ENCODE data around the gene FZD7. TPM values are rescaled to one million over a fixed set of nuclear protein-coding genes. Genes with fewer than 3 reads are reported as not detected.

FZD7 gene
- total RNA-seq, 4 donors from 2014 or later = 5.8 to 18.8 (median 11.4) TPM

DNA sequence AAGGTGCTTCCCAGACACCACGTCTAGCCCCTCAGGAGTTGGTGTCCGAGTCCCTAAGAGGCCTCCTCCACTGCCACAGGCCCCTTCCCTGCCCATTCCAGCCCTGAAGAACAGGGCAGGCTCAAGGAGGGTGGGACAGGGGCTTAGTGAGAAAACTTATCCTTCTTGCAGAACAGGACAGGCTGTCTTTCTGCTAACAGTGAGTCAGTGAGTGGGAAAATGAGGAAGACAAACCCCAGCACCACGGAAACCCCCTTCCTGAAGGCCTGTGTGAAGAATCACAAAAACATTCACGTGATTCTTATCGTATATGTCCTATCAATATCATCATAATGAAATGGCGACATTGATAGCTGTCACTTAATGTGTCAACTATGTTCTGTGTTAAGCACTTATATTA, 9.8 kb downstream of the FZD7 start:
- Histone ChIP-seq H3K27me3 (no peaks in the 10 kb centered on the region), H3K9me3 (no peaks in the 10 kb centered on the region), H3K27ac (no peak overlapping the region), H3K4me1 (peaks cover 0 to 13% (median 0%) of the 10 kb centered on the region in 4 donors), H3K36me3 (no peaks in the 10 kb centered on the region), H3K4me3 (no peak overlapping the region)
- no peak for DNase-seq
- TF ChIP-seq POLR2A (IDR thresholded peaks at IDR 0.05) = no peak
- TF ChIP-seq, protein P1, sequence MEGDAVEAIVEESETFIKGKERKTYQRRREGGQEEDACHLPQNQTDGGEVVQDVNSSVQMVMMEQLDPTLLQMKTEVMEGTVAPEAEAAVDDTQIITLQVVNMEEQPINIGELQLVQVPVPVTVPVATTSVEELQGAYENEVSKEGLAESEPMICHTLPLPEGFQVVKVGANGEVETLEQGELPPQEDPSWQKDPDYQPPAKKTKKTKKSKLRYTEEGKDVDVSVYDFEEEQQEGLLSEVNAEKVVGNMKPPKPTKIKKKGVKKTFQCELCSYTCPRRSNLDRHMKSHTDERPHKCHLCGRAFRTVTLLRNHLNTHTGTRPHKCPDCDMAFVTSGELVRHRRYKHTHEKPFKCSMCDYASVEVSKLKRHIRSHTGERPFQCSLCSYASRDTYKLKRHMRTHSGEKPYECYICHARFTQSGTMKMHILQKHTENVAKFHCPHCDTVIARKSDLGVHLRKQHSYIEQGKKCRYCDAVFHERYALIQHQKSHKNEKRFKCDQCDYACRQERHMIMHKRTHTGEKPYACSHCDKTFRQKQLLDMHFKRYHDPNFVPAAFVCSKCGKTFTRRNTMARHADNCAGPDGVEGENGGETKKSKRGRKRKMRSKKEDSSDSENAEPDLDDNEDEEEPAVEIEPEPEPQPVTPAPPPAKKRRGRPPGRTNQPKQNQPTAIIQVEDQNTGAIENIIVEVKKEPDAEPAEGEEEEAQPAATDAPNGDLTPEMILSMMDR (IDR thresholded peaks at IDR 0.05) = no peak

DNA sequence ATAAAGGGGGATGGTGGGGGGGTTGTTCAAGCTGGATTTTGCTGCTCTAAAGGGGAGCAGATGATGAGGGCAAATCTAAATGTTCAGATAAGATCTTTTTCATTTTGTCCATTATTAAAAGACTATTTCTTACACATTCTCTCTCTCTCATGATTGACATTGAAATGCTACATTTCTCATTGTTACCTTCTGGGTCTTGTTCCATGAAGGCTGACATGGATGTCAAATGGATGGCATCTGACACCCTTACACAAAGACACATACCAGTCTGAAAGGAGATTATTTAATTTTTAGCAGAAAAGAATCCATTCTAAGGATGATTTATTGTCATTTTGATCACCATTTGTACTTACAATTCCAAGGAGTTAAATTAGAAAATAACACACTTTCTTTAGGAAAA, 11.1 kb downstream of the FZD7 start:
- Histone ChIP-seq H3K4me3 (no peak overlapping the region), H3K27ac (no peak overlapping the region), H3K4me1 (no peaks in the 10 kb centered on the region), H3K36me3 (no peaks in the 10 kb centered on the region), H3K27me3 (no peaks in the 10 kb centered on the region), H3K9me3 (no peaks in the 10 kb centered on the region)
- no peak for TF ChIP-seq POLR2A (IDR thresholded peaks at IDR 0.05)
- no peak for DNase-seq

- no peak for DNase-seq
- TF ChIP-seq, protein P1 (IDR thresholded peaks at IDR 0.05) = no peak
- TF ChIP-seq POLR2A (IDR thresholded peaks at IDR 0.05) = no peak
- Histone ChIP-seq H3K4me3 (no peak overlapping the region), H3K9me3 (no peaks in the 10 kb centered on the region), H3K27me3 (no peaks in the 10 kb centered on the region), H3K27ac (no peak overlapping the region), H3K4me1 (no peaks in the 10 kb centered on the region), H3K36me3 (no peaks in the 10 kb centered on the region)
Observed at GRCh38 chr2:202046572-202046971, 12.9 kb downstream of the FZD7 start.

DNA sequence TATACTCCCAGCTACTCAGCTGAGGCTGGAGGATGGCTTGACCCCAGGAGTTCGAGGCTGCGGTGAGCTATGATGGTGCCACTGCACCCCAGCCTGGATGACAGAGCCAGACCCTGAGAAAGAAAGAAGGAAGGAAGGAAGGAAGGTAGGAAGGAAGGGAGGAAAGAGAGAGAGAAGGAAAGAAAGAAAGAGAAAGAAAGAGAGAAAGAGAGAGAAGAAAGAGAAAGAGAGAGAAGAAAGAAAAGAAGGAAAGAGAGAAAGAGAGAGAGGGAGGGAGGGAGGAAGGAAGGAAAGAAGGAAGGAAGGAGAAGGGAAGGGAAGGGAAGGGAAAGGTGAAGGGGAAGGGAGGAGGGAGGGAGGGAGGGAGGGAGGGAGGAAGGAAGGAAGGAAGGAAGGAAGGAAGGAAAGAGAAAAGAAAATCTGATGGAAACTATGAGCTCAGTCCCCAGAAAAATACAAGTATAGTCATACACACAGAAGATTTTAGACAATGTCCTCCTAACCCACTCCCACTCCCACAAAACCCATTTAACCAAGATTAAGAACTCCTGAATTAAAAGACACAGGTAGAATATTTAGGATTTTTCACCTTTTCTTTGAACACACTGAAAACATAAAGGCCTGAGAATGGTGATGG, 15.6 kb downstream of the FZD7 start:
- Histone ChIP-seq H3K4me1 (no peaks in the 10 kb centered on the region), H3K36me3 (no peaks in the 10 kb centered on the region), H3K27me3 (no peaks in the 10 kb centered on the region), H3K9me3 (no peaks in the 10 kb centered on the region), H3K27ac (no peak overlapping the region), H3K4me3 (no peak overlapping the region)
- TF ChIP-seq, protein P1 (IDR thresholded peaks at IDR 0.05) = no peak
- TF ChIP-seq POLR2A (IDR thresholded peaks at IDR 0.05) = no peak
- no peak for DNase-seq

GRCh38 chr2:202049840-202050239, 16.2 kb downstream of the FZD7 start:
- DNase-seq = no peak
- no peak overlapping the region for H3K4me3 ChIP-seq
- no peak for TF ChIP-seq POLR2A (IDR thresholded peaks at IDR 0.05)
- TF ChIP-seq, protein P1 (IDR thresholded peaks at IDR 0.05) = no peak
- no peaks in the 10 kb centered on the region for H3K9me3 ChIP-seq
- no peaks in the 10 kb centered on the region for H3K27me3 ChIP-seq
- no peaks in the 10 kb centered on the region for H3K36me3 ChIP-seq
- H3K4me1 ChIP-seq = no peaks in the 10 kb centered on the region
- no peak overlapping the region for H3K27ac ChIP-seq

DNA sequence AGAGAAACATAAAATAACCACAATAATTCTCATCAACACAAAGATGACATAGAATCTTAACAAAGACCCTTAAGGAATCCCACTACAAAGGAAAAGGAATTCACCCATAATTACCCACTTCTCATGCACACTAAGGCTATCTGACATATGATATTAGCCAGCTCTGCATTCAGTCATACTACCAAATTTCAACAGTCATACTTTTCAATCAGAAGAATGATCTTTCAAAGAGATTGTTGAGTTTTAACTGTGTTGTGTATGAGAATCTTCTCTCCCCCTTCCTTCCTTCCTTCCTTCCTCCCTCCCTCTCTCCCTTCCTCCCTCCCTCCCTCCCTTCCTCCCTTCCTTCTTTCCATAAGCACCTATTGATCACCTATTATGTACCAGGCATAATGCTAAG, 17.0 kb downstream of the FZD7 start:
- no peak for DNase-seq
- TF ChIP-seq, protein P1 (IDR thresholded peaks at IDR 0.05) = no peak
- TF ChIP-seq POLR2A (IDR thresholded peaks at IDR 0.05) = no peak
- H3K9me3 ChIP-seq = no peaks in the 10 kb centered on the region
- no peak overlapping the region for H3K4me3 ChIP-seq
- no peaks in the 10 kb centered on the region for H3K36me3 ChIP-seq
- no peak overlapping the region for H3K27ac ChIP-seq
- no peaks in the 10 kb centered on the region for H3K4me1 ChIP-seq
- no peaks in the 10 kb centered on the region for H3K27me3 ChIP-seq
